Left forelimb (tissue), 1 donor: Measurements from ENCODE around the gene NEK1.
"Not testable (repeated sequence)": the region's sequence is repeated elsewhere in the genome, so short reads cannot be mapped to it uniquely, and the experiment has no call there.

Experiments used
- DNase-seq: peaks from one replicate; pipeline ENCODE4 v3.0.0-alpha.2; 2018; ENCODE audit warnings: low spot score

Gene NEK1

DNA sequence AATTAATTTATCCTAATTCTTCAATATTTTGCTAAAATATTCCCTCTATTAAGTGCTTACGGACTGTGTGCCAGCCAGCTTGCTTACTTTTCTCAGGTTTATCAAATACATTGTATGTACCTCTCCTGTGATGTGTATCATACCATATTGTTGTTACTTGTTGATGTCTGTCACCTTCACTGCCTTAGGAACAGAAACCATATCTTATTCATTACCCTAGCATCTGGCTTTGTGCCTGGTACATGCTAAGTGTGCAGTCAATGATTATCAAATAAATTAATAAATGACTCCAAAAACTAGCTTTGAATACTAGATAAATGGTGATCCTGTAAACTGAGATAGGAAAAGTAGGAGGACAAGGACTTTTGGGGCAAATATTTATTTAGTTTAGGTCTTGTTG, 14.9 kb upstream of the NEK1 start:
- no peak for DNase-seq

- no peak for DNase-seq
Measured at GRCh38 chr4:169626331-169627282, 14.2 kb upstream of the NEK1 start.

DNA sequence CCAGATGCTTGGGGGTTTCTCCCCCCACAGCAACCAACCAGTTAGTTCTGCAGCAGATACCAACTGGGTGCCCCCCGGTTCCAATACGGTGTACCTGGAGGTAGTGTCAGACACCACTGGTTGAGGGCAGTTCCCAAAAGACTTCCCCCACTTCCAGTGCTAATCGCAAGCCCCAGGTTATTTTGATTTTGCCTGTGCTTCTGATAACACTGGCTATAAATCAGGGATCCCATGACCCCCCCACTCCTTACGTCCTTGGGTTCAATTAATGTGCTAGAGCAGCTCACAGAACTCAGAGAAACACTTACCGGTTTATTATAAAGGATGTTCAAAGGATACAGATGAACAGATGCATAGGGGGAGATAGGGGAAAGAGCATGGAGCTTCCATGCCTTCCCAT, 13.5 kb upstream of the NEK1 start:
- no peak for DNase-seq

GRCh38 chr4:169624012-169624411, 11.6 kb upstream of the NEK1 start:
- not testable (repeated sequence) for DNase-seq

DNA sequence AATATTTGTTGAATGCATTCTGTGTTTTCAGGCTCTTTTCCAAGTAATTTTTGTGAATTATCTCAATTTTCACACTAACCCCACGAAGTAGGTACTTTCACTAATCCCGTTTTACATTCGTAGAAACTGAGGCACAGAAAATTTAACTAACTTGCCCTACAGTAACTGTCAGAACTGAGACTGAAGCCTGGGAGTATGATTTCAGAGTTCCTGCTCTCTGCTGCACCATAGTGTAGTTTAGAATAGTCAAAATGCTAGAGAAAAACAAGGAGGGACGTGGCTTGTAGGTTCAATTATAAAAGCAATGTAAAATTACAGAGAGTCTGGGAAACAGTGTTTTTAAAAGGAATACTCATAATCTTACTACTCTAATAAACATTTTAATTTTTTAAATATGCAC, 10.2 kb upstream of the NEK1 start:
- no peak for DNase-seq

DNA sequence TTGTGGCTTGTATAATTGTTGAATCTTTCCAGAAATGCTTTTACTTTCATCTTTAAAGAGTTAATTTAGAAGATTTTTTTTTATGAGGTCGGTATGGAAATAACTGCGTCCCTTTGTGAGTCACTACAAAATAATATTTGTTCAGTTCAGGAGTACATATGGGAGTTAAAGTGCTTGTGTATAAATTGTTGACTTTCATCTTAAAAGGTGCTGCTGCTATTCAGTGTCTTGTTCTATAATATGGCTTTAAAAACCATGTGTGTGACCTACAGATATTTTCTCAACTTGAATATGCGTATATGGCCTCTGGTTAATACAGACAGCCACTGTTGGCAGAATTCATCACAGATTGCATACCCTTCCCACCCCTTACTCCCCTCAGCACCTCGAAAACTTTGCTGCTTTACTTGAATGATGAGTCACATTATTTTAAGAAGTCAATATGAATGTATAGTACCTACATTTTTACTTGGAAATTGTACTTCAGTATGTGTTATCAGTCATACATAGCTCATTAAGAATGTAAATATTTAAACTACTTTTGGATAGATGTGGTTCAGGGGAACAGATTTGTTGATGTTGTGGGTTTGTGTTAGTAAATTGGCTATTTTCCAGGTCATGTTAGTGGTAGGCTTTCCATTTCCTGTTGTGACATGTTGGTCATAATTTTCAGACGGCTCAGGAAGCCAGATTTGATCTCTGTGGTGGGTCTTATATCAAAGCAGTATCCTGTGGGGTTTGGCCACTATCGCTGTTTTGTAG, 9.5 kb upstream of the NEK1 start:
- DNase-seq, result no peak

GRCh38 chr4:169620880-169621248, 8.5 kb upstream of the NEK1 start:
- no peak for DNase-seq

DNA sequence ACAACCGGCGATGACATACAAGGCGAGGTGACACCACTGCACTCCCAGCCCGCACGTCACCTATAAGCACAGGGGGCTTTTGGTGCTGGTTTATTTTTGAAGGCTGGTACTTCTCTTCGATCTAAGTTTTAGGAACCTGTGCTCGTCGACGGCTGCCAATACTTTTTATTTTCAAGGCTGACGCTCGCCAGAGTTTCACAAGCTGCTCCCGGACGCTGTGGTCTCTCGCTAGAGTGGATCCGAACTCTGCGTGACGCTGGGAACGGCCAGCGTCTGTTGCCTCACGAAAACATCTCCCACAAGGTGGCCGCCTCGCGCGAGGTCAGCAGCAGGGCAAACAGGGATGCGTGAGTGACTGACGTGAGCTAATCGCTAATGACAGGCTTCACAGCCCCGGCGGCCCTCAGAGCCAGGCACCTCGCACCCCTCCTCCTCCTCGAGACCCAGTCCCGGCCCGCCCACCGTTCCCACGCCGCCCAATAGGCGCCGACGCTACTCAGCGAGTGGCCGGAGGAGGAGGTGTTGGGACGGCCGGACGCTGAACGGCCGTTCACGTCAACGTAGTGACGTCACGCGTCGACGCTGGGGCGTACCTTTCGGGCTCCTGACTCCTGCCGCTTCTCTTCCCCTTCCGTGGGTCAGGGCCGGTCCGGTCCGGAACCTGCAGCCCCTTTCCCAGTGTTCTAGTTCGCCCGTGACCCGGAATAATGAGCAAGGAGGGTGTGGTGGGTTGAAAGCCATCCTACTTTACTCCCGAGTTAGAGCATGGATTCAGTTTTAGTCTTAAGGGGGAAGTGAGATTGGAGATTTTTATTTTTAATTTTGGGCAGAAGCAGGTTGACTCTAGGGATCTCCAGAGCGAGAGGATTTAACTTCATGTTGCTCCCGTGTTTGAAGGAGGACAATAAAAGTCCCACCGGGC, 7.8 kb upstream of the NEK1 start, which contains the start of gene CLCN3:
Gene CLCN3, plus strand, starts transcription at position 621 of the 922 bp plus-strand sequence. CDS start 15,351 bp downstream, outside the sequence.
- DNase-seq, result peak; percentile 97

DNA sequence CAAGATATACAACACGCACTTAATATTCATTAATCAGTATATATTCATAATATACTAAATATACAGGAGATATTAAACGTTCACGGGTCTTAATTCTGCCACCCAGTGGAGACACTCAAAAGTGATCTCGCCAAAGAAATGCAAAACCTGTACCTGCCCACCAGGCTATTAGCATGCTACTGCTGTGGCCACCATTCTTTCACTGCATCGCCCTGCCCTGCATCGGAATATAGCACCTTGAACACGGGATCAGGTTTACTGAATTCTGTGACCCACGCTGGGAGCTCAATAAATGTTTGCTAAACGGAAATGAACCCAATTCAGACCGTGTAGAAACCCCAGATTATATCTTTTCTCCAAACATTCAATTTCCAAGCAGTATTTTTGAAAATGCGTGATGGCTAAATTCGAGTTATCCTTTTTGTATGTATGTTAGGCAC, 7.2 kb upstream of the NEK1 start:
- DNase-seq, result no peak

GRCh38 chr4:169618986-169619385, 6.6 kb upstream of the NEK1 start:
- DNase-seq, result no peak

DNA sequence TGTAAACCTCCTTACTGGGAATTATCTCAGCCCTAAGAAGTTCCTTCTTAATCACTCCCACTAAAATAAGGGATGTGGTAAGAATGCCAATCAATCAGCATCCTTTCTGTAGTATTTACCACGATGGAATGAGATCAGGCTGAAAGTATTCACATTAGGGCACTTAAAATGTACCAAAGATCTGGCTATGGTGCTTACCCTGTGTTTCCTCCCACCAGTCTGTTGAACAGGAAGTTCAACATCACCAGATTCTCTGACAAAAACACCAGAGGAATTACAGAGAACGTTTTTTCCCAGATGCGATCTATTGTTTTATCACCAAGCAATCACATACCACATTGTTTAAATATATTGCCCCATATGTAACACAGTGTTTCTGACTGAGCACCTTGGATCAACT, 5.9 kb upstream of the NEK1 start:
- no peak for DNase-seq

GRCh38 chr4:169617306-169617705, 4.9 kb upstream of the NEK1 start:
- no peak for DNase-seq

DNA sequence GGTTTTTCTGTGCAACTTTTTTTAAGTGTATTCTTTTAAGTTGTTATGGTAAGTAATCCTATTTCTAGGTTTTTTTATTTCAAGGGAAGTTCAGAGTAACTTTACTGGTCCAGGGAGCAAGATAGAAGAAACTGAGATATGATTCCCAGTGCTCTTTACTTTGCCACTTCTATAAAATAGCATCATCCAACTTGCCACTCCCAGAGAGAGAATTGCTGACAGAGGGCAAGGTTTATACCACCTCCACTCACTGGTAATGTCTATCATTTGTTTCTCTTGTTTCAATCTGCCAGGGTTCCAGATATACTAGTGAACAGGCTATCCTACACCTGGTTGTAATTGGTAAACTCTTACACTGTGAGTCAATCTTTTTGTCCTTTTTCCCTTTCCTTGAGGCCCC, 4.5 kb upstream of the NEK1 start:
- no peak for DNase-seq

DNA sequence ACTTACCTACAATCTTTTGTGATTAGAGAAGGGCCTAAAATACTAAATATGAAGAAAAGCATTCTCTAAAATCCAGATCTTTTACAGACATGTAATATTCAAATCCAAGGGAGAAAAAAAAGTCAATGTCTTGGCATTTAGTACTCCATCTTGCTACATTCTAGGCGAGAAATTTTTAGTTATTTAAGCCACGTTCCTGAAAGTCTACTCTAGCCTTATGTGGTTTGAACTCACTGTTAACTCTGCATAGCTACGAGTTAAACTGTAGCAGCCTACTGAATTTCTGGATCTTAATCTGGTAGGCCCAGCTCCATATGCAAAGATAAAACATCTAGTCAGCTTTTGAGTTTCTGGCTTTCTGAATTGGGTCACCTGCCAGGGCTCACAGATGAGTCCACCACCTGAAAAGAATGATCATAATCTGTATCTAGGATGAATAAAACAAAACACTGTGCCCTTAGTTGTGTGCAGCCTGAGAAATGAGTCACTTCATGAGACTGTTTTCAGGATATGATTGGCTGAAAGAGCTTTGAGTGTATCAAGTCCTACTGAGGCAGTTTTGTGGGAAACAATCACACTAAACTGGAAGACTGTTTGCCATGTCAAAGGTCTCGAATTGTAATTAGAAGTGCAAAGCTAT, 3.2 kb upstream of the NEK1 start:
- DNase-seq, result no peak

DNA sequence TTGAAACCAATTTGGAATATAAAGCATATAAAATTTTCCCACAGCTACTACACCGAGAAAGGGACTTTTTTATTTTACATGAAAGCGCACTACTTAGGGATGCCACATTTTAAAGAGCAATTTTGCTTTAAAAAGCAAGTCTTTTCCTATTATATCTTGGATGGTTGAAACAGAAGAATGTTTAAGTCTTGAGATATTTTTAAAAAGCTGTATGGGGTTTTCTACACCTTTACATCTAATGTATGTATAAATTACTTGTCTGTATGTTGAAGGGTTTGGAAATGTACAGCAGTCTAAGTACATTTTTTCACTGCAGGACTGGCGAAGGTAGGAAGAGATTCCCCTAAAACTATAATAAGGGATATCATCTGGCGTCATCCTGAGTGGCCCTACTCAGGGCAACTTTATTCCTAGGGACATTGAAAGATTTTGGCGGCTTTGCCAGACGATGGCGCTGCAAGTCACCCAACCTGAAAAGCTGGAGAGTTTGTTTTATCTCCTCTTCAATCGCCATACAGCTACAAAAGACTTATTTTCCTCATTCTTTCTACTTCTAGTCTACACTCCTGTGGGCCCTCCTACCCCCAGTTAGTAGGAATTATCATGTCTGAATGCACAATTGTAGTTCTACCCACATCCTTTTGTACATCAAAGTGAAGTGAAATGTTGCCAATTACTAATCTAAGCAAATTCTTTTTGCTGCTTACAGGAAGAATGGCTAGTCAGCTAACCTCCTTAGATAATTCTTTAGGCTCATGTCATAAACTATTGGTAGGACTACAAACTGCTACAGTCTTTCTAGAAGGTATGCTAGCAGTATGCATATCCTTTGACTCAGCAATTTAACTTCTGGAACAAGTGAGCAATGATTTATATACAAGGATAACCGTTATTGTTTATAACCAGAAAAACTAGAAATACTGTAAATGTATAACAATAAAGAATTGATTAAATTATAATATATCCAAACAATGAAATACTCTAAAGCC, 782 bp upstream of the NEK1 start:
- DNase-seq, result peak; percentile 70

DNA sequence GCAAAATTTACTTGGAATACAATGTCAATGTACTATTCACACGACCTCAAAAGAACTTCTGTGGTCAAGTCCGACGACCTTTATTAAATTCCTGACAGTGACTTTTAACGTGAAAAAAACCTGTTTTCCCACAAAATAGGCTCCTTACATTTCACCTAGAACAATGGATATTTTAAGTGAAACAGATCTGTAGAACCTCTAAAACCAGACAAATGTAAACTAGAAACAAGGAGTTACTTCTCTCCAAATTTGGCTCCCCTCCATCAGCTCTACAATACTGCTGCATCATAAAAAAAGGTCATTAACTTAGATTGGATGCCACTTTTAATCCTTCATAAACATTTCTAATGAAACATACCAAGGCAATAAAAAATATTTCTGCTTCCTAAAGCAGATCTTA, 1.2 kb downstream of the NEK1 start:
- DNase-seq, result no peak

DNA sequence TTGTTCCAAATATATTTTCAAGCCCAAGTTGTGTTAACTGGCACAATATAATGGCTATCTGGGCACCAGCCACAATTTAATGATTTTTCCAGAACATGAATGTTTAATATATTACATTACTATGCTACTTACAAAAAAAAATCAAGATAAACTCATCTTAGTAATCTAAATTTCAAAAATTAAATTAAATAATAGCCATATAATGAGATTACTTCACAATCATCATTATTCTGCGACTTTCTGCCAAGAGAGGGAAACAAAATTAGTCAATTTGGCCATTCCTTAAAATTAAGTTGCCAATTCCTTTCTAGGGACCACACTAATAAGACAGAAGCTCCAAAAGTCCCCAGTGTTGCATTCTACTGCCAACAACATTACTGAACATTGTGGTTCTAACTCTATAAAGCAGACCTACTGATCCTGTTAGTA, 7.5 kb downstream of the NEK1 start:
- DNase-seq, result no peak

DNA sequence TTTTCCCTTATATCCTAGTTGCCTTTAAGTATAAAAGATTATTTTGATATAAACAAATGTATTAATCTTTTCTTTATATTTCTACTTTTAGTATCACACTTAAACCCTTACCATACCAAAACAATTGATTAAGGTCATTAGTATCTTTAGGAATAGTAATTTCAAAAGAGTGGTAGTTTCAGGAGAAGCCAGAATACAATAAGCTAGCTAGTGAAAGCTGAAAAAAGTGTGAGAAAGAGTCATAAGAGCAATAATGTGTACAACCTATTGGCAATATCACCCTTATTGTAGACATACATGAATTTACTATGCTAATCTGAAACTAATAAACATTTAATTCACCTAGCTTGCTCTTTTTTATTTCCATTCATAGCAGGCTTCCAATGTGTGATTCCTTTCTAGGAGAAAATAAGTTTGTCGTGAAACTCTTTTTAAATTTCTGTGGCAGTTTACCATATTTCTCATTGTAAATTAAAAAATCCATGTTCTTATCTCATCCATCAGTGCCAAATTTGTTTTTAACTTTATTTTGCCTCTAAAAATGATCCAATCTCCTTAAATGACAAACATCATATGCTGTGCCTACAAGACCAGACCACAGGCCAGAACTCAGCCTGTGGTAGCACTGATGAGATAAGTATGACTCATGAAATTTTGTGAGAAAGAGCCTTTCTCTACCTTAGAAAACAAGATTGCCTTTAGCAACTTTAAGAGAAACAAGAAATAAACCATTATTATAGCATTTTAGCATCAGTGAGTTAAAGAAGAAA, 8.1 kb downstream of the NEK1 start:
- DNase-seq, result no peak

GRCh38 chr4:169603312-169603711, 9.1 kb downstream of the NEK1 start:
- DNase-seq, result no peak
